GM18861 (cell line): Measurements from ENCODE around the gene DLG5.

ENCODE experiments used
- ATAC-seq: cut with Tn5 transposase; IDR thresholded peaks from one replicate; pipeline ENCODE4 v1.9.1; 2021; ENCODE audit not compliant: unreplicated experiment

DLG5 gene

GRCh38 chr10:77825965-77826364, 100.6 kb downstream of the DLG5 start:
- no peak for ATAC-seq

DNA sequence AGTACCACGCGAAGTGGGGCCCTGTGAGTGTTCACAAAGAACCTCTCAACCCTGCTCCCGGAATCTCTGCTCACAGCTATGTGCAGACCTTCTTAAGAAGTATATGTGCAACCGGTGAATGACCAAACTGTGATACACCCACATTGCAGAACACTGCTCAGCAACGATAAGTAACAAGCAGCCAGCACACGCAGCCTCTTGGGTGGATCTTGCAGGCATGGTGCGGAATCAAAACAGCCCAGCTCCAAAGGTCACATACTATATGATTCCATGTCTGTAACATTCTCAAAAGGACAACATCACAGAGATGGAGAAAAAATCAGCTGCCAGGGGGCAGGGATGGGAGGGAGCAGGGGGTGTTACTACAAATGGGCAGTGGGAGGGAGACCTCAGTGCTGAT, 101.6 kb downstream of the DLG5 start:
- ATAC-seq = no peak

- ATAC-seq = no peak
Measured at GRCh38 chr10:77823811-77824542, 102.6 kb downstream of the DLG5 start.

DNA sequence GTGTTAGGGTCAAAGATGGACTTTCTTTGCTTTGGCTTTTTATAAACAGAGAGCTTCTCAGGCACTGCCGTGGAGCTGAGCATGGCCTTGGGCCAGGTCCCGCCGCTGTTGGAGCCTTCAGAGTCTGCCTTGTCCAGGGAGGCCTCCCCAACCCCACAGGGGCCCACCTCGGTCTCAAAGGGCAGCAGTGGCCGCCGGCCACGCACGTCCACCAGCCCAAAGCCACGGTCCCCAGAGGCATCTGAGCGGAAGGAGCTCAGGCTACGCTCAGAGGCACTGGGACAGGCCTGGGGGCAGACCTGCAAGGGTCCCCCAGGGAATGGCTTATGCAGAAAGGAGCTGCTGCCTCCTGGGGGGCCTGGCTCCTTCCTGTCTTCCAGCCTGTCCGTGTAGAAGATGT, 105.0 kb downstream of the DLG5 start:
- no peak for ATAC-seq

DNA sequence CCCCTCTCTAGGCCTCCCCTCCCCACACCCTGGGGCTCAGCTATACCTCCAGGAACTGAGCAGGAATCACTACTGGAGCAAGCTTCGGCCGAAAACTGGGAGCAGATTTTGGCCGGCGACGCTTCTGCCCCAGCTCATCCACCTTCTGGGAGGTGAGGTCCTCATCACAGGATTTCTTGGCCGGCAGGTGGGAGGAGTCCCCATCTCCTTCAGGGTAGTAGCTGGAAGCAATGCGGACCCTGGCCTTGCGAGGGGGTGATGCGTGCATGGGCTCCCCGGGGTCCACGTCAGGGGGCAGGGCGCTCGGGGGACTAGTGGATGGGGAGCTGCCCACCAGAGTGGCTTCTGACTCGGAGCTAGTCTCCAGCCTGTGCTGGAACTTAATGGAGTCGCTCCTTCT, 105.5 kb downstream of the DLG5 start:
- no peak for ATAC-seq

GRCh38 chr10:77820349-77820748, 106.2 kb downstream of the DLG5 start:
- no peak for ATAC-seq

GRCh38 chr10:77819210-77820112, 107.1 kb downstream of the DLG5 start:
- ATAC-seq = no peak

GRCh38 chr10:77818378-77818777, 108.2 kb downstream of the DLG5 start:
- no peak for ATAC-seq

DNA sequence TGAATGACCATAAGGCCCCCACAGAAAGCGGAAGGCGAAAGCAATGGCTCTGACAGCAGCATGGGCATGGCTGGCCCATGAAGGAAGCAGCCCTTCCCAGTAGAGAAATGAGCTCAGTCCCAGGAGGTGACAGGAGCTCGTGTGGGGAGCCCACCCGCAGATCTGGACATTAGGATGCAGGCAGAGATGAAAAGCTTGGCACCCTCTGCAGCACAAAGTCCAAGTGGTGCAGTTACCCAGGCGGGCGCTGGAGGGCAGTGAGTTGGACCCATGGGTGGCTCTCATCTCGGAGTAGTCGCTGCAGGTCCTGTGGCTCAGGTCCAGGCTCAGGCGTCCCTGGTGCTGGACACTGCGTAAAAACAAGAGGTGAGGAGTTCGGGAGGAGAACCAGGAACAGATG, 109.0 kb downstream of the DLG5 start:
- ATAC-seq = no peak

GRCh38 chr10:77816311-77816710, 110.2 kb downstream of the DLG5 start:
- ATAC-seq = no peak

DNA sequence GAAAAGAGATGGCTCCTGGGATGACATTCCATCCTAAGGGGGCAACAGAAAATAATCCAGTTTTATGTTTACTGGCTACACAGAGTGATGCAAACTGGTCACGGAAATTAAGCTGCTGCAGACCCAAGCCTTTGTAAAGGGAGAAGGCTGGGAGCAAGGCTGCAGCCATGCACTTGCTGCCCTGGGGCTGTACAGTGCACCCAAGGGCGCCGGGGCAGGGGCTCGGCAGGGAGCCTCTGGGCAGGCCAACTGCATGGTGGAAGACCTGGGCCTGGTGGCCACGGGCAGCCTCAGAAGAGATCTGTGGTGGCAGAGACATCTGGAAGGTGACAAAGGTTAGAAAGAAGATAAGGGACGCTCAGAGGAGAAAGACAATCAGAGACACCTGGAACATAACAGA, 113.8 kb downstream of the DLG5 start:
- no peak for ATAC-seq

- no peak for ATAC-seq
Measured at GRCh38 chr10:77811831-77812430, 114.6 kb downstream of the DLG5 start.

DNA sequence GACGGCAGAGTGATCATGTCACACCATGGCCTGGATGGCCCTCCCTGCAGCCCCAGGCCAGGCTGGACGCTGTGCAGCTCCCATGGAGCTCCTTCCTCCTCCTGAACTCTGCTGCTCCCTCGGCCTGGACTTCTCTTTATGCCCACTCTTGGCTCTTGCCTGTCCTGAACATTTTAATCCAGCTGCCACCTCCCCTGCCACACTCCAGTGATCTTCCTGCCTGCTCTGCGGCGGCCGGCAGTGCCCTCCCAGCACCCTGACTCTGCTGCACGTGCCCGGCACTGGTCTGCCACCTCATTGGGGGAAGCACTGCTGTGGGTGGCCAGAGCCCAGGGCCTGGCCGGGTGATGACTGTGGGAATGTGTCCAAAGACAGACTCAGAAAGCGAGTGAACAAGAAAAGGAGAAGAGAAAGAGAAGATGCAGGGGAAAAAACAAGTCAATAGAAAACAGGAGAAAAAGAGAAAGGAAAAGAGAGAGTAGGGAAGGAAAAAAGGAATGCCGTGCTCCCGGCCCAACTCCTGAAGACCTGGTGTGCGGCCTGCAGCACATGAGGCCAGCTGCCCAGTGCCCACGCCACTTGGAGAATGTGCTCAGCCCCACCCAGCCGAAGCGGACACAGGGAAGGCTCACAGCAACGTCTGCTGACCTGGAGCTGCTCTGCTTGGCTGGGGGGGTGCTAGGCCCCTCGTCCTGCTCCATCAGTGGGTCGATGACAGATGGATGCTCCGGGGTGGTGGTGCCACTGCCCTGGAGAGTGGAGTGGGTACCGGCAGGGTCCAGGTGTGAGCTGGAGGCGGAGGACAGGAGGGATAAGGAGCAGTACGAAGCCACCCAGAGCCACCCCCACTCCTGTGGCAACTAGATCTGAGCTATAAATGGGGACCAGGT, 115.9 kb downstream of the DLG5 start:
- no peak for ATAC-seq

- no peak for ATAC-seq
Measured at GRCh38 chr10:77809336-77809735, 117.2 kb downstream of the DLG5 start.

DNA sequence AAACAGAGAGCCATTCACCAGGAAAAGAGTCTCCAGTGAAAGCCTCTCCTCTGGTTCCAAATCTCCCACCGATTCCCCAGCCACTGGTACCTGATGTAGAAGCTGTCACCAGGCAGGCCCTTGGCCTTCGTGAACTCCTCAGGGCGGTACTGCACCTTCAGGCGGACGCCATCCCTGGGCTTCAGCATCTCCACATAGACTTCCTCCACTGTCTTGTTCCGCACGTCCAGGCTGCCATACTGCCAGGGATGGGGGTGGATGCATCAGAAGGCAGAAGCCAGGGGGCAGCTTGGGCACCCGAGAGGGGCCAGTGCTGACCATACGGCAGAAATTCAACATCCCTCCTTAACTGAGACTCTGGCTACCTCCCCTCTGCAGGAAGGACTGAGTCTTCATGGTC, 118.8 kb downstream of the DLG5 start:
- no peak for ATAC-seq

DNA sequence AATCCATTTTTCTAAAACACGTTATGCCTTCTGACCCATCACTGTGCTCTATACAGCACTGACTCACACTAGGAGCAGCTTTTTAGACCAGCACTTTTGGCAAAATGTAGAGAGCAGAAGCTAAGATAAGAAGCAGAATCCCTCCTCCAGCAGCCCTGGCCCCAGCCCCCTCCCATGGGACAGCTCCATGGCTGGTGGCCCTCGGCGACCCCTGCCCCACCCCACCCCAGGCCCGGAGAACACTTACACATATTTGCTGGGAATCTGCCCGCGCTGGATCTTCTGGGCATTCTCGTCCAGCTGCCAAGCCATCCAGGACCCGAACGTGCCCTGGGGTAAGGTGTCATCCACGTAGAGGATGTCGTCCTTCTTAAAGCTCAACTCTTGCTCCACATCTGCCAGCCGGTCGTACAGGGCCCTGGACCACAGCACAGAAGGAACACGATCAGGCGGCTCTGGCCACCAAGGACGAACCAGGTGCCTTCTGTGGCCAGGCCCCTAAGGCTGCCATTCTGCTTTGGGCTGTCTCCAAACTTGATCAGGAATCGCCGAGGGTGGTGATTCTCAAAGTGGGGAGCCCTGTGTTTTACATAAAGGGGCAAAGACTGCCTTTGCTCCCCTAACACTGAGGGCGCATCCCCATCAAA, 119.9 kb downstream of the DLG5 start:
- no peak for ATAC-seq

- ATAC-seq = no peak
Measured at GRCh38 chr10:77805676-77806075, 120.9 kb downstream of the DLG5 start.

- ATAC-seq = no peak
Measured at GRCh38 chr10:77804371-77804770, 122.2 kb downstream of the DLG5 start.

DNA sequence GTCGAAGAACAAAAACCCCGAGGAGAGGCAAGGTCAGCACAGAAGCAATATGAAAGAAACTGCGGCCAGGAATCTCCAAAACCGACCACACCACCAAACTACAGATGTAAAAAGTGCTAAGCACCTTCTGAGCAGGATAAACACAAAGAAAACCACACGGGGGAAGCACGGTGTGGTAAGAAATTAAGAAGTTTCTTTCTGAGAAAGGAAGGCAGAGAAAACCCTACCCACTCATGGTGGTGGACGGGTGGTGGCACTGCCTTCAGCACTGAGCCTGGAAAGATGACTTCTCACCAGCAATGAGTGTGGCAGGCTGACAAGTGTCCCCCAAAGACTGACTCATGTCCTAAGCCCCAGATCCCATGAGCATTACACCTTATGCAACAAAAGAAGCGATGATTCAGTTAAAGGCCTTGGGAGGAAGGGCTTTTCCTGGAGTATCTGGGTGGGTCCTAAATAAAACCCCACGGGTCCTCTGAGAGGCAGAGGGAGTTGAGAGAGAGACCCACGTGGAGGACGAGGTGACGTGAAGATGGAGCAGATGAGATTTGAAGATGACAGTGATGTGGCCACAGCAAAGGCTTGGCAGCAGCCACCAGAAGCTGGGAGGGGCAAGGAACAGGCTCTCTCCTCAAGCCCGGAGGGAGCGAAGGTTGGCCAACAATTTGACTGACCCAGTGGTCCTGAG, 124.9 kb downstream of the DLG5 start:
- no peak for ATAC-seq

DNA sequence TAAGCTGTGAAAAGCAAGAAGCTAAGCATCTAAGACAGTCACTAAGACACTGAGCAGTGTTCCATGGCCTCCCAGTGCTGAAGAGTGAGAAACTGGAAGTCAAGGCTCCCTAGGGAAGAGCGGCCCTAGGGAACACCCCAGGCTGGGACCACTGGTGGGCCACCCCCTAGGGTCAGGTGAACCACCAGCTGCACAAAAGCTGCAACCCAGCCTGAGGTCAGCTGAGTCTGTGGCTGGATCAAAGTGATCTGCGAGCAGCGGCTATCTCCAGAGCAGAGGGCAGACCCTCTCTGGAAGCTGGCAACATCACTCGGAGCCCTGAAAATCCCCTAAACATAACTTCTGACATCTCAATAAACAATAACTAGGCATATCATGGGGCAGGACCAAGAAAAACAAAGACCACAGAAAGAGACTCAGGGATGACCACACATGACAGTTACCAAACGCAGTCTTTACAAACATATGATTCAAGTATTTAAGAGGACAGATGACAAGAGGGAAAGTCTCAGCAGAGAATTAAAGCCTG, 125.8 kb downstream of the DLG5 start:
- no peak for ATAC-seq
